K562 treated with DMSO at 1 percent for 12 hours (cell line): ENCODE data around the gene NHLRC4. TPM values are rescaled to one million over a fixed set of nuclear protein-coding genes. Genes with fewer than 3 reads are reported as not detected.

Source experiments
- total RNA-seq: library from RNA; unstranded; fragments of 300-600 nt; gene quantifications from 2 replicates; pipeline ENCODE4 v1.2.3, GENCODE V29; 2022; ENCODE audit not compliant: insufficient read depth

Gene NHLRC4
- total RNA-seq = 8.4 and 8.5 TPM in 2 replicates

GRCh38 chr16:566475-567372 is at the start of gene NHLRC4:
Gene NHLRC4, plus strand, starts transcription at chr16:567005. Its CDS starts 1,043 bp downstream, at chr16:568048.

GRCh38 chr16:527015-527903 is 39.5 kb upstream of the NHLRC4 start, which contains the start of gene CAPN15:
Gene CAPN15, plus strand, starts transcription at chr16:527712. Its CDS starts 19,127 bp downstream, at chr16:546839.

GRCh38 chr16:560204-560700 is 6.6 kb upstream of the NHLRC4 start, which contains the start of gene PRR35:
Gene PRR35, plus strand, starts transcription at chr16:560394. Its CDS starts 2,901 bp downstream, at chr16:563295.

GRCh38 chr16:569445-570254 is 2.8 kb downstream of the NHLRC4 start, which contains the start of gene PIGQ:
Gene PIGQ, plus strand, starts transcription at chr16:569968. Its CDS starts 4,107 bp downstream, at chr16:574075.

GRCh38 chr16:589658-590187 is 22.9 kb downstream of the NHLRC4 start, which contains the start of gene RAB40C:
Gene RAB40C, plus strand, starts transcription at chr16:590066. Its CDS starts 226 bp downstream, at chr16:590292.

Other genes with a start within 250 kb of the NHLRC4 start
- 28.6 and 39.4 TPM in 2 replicates for gene AXIN1, start 214.3 kb upstream of the NHLRC4 start, total RNA-seq
- 89.7 and 105 TPM in 2 replicates for gene MRPL28, start 196.5 kb upstream of the NHLRC4 start, total RNA-seq
- 86.0 and 95.6 TPM in 2 replicates for gene PGAP6, start 185.0 kb upstream of the NHLRC4 start, total RNA-seq
- 138 and 154 TPM in 2 replicates for gene NME4, start 169.8 kb upstream of the NHLRC4 start, total RNA-seq
- 36.2 and 36.4 TPM in 2 replicates for gene DECR2, start 165.1 kb upstream of the NHLRC4 start, total RNA-seq
- gene RAB11FIP3, start 141.4 kb upstream of the NHLRC4 start, total RNA-seq = 10.5 and 18.8 TPM in 2 replicates
- 40.3 and 60.1 TPM in 2 replicates for gene CAPN15, start 39.3 kb upstream of the NHLRC4 start, total RNA-seq
- gene PRR35, start 6.6 kb upstream of the NHLRC4 start, total RNA-seq = not detected in 2 replicates
- gene PIGQ, start 3.0 kb downstream of the NHLRC4 start, total RNA-seq = 31.0 and 43.5 TPM in 2 replicates
- gene RAB40C, start 23.1 kb downstream of the NHLRC4 start, total RNA-seq = 26.5 and 38.7 TPM in 2 replicates
- gene WFIKKN1, start 64.0 kb downstream of the NHLRC4 start, total RNA-seq = 10.4 and 11.0 TPM in 2 replicates
- gene METTL26, start 69.3 kb downstream of the NHLRC4 start, total RNA-seq = 95.4 and 142 TPM in 2 replicates
- gene MCRIP2, start 74.8 kb downstream of the NHLRC4 start, total RNA-seq = 62.3 and 95.4 TPM in 2 replicates
- 3.2 and 3.7 TPM in 2 replicates for gene WDR90, start 82.4 kb downstream of the NHLRC4 start, total RNA-seq
- 131 and 154 TPM in 2 replicates for gene RHOT2, start 101.1 kb downstream of the NHLRC4 start, total RNA-seq
- gene RHBDL1, start 108.7 kb downstream of the NHLRC4 start, total RNA-seq = 2.5 and 4.9 TPM in 2 replicates
- 108 and 141 TPM in 2 replicates for gene STUB1, start 113.4 kb downstream of the NHLRC4 start, total RNA-seq
- gene JMJD8, start 117.3 kb downstream of the NHLRC4 start, total RNA-seq = 60.7 and 81.8 TPM in 2 replicates
- gene WDR24, start 123.4 kb downstream of the NHLRC4 start, total RNA-seq = 21.7 and 24.9 TPM in 2 replicates
- gene FBXL16, start 138.8 kb downstream of the NHLRC4 start, total RNA-seq = 2.5 and 3.3 TPM in 2 replicates
- 38.5 and 41.4 TPM in 2 replicates for gene METRN, start 148.1 kb downstream of the NHLRC4 start, total RNA-seq
- gene ANTKMT, start 154.1 kb downstream of the NHLRC4 start, total RNA-seq = 53.9 and 76.5 TPM in 2 replicates
- gene CCDC78, start 159.4 kb downstream of the NHLRC4 start, total RNA-seq = 1.7 and 2.0 TPM in 2 replicates
- 15.9 and 18.7 TPM in 2 replicates for gene HAGHL, start 160.1 kb downstream of the NHLRC4 start, total RNA-seq
- gene CIAO3, start 174.0 kb downstream of the NHLRC4 start, total RNA-seq = 33.1 and 44.1 TPM in 2 replicates
- gene MSLN, start 193.7 kb downstream of the NHLRC4 start, total RNA-seq = not detected in 2 replicates
- gene RPUSD1, start 221.4 kb downstream of the NHLRC4 start, total RNA-seq = 40.4 and 44.0 TPM in 2 replicates
- 28.6 and 57.6 TPM in 2 replicates for gene CHTF18, start 221.6 kb downstream of the NHLRC4 start, total RNA-seq
- not detected in 2 replicates for gene GNG13, start 233.7 kb downstream of the NHLRC4 start, total RNA-seq